Mesothelial cell of epicardium (in vitro differentiated cells): ENCODE results near the gene LIMS2. TPM values are rescaled to one million over a fixed set of nuclear protein-coding genes. Genes with fewer than 3 reads are reported as not detected.

Experiments used
- DNase-seq, 2 experiments: peaks; one replicate each; pipeline ENCODE4 v3.0.0; 2021; ENCODE audit warnings: low spot score in 2 of 2; ENCODE audit not compliant: unreplicated experiment in 2 of 2
- H3K27ac Mint-ChIP-seq: 2 replicates; pipeline ENCODE4 v1.8.0; 2021; ENCODE audit warnings: mixed read lengths
- H3K27me3 Mint-ChIP-seq: 2 replicates; pipeline ENCODE4 v1.8.0; 2021; ENCODE audit warnings: low read depth, mixed read lengths
- H3K36me3 Mint-ChIP-seq: 2 replicates; pipeline ENCODE4 v1.8.0; 2021; ENCODE audit warnings: mixed read lengths
- H3K4me1 Mint-ChIP-seq: 2 replicates; pipeline ENCODE4 v1.8.0; 2021; ENCODE audit warnings: mixed read lengths
- H3K4me3 Mint-ChIP-seq: 2 replicates; pipeline ENCODE4 v1.8.0; 2021; ENCODE audit warnings: mild to moderate bottlenecking, moderate library complexity, mixed read lengths
- H3K9me3 Mint-ChIP-seq: 2 replicates; pipeline ENCODE4 v1.8.0; 2021; ENCODE audit warnings: mixed read lengths
- CTCF ChIP-seq: fragments of 200-600 bp; sonication (generic); IDR thresholded peaks from one replicate; pipeline ENCODE4 v1.5.0; 2021; ENCODE audit warnings: antibody characterized with exemption; ENCODE audit not compliant: unreplicated experiment
- total RNA-seq: library from RNA; stranded (reverse); gene quantifications from 3 replicates; pipeline ENCODE4 v1.2.1, GENCODE V29; 2021

Gene LIMS2
- total RNA-seq, 1 donor from 2014 or later: 11.9 TPM

GRCh38 chr2:127707890-127708648 lies 32.7 kb upstream of the LIMS2 start:
- Mint-ChIP-seq H3K27ac (no peak overlapping the region), H3K36me3 (peaks cover 22% of the 10 kb centered on the region), H3K27me3 (no peaks in the 10 kb centered on the region), H3K4me3 (no peak overlapping the region), H3K4me1 (peaks cover 15% of the 10 kb centered on the region), H3K9me3 (no peaks in the 10 kb centered on the region)
- no peak for TF ChIP-seq CTCF
- DNase-seq: no peak

GRCh38 chr2:127706215-127706990 lies 31.1 kb upstream of the LIMS2 start:
- no peaks in the 10 kb centered on the region for H3K27me3 Mint-ChIP-seq
- H3K9me3 Mint-ChIP-seq: no peaks in the 10 kb centered on the region
- H3K4me3 Mint-ChIP-seq: no peak overlapping the region
- TF ChIP-seq CTCF: no peak
- DNase-seq: no peak
- no peak overlapping the region for H3K27ac Mint-ChIP-seq
- peaks cover 24% of the 10 kb centered on the region for H3K4me1 Mint-ChIP-seq
- H3K36me3 Mint-ChIP-seq: peaks cover 19% of the 10 kb centered on the region

GRCh38 chr2:127705391-127706065 lies 30.2 kb upstream of the LIMS2 start:
- DNase-seq: no peak
- Mint-ChIP-seq H3K4me1 (peaks cover 30% of the 10 kb centered on the region), H3K36me3 (peaks cover 14% of the 10 kb centered on the region), H3K4me3 (no peak overlapping the region), H3K9me3 (no peaks in the 10 kb centered on the region), H3K27ac (peak overlapping the region; percentile 28), H3K27me3 (no peaks in the 10 kb centered on the region)
- no peak for TF ChIP-seq CTCF

- peaks cover 35% of the 10 kb centered on the region for H3K4me1 Mint-ChIP-seq
- H3K36me3 Mint-ChIP-seq: peaks cover 13% of the 10 kb centered on the region
- TF ChIP-seq CTCF: no peak
- no peak for DNase-seq
- H3K27me3 Mint-ChIP-seq: no peaks in the 10 kb centered on the region
- no peak overlapping the region for H3K4me3 Mint-ChIP-seq
- H3K9me3 Mint-ChIP-seq: no peaks in the 10 kb centered on the region
- no peak overlapping the region for H3K27ac Mint-ChIP-seq
Observed at GRCh38 chr2:127704641-127705390, 29.5 kb upstream of the LIMS2 start.

GRCh38 chr2:127703282-127703681 lies 28.0 kb upstream of the LIMS2 start:
- Mint-ChIP-seq H3K36me3 (peaks cover 3% of the 10 kb centered on the region), H3K4me3 (no peak overlapping the region), H3K4me1 (peaks cover 35% of the 10 kb centered on the region), H3K9me3 (no peaks in the 10 kb centered on the region), H3K27ac (no peak overlapping the region), H3K27me3 (no peaks in the 10 kb centered on the region)
- TF ChIP-seq CTCF: no peak
- no peak for DNase-seq
